Activated CD8-positive, alpha-beta T cell treated with anti-CD3 and anti-CD28 coated beads for 36 hours (primary cell): ENCODE results near the gene WDR3. TPM values are rescaled to one million over a fixed set of nuclear protein-coding genes. Genes with fewer than 3 reads are reported as not detected.

Experiments
- ATAC-seq: fragments of 200-7000 bp; cut with Tn5 transposase; one replicate; pipeline ENCODE4 v1.10.0; 2021; ENCODE audit warnings: mild to moderate bottlenecking, moderate library complexity
- CTCF ChIA-PET: fragments of 350-600 bp; sonication (Branson Sonifier 250); formaldehyde crosslinking; loops from one replicate; lab custom pipeline; 2021; ENCODE audit warnings: antibody characterized with exemption; lab: Charles Lee
- POLR2A ChIA-PET: fragments of 350-600 bp; sonication (Branson Sonifier 250); formaldehyde crosslinking; loops from one replicate; lab custom pipeline; 2021; ENCODE audit warnings: antibody characterized with exemption; lab: Charles Lee
- DNase-seq: peaks from one replicate; pipeline ENCODE4 v3.0.0-alpha.2; 2020
- H3K27ac Mint-ChIP-seq: one replicate; pipeline ENCODE4 v1.8.0; 2021; ENCODE audit warnings: mild to moderate bottlenecking, mixed read lengths
- H3K27me3 Mint-ChIP-seq: one replicate; pipeline ENCODE4 v1.8.0; 2021; ENCODE audit warnings: mixed read lengths
- H3K36me3 Mint-ChIP-seq: one replicate; pipeline ENCODE4 v1.8.0; 2021; ENCODE audit warnings: low read depth, mixed read lengths
- H3K4me1 Mint-ChIP-seq: one replicate; pipeline ENCODE4 v1.8.0; 2021; ENCODE audit warnings: low read depth, mixed read lengths
- H3K4me3 Mint-ChIP-seq: one replicate; pipeline ENCODE4 v1.8.0; 2021; ENCODE audit warnings: mild to moderate bottlenecking, moderate library complexity, mixed read lengths
- H3K9me3 Mint-ChIP-seq: one replicate; pipeline ENCODE4 v1.8.0; 2021; ENCODE audit warnings: mixed read lengths
- intact Hi-C: fragments of 100-400 bp; cut with micrococcal nuclease; formaldehyde crosslinking; loops from one replicate; pipeline ENCODE4 v1.10.0; 2022
- total RNA-seq, 2 experiments: library from RNA; stranded (reverse); gene quantifications; one replicate each; pipeline ENCODE4 v1.2.3, GENCODE V29; 2021
- TF ChIP-seq, protein P1 (sequence below): fragments of 200-600 bp; IDR thresholded peaks from one replicate; pipeline ENCODE4 v1.8.0; 2022; ENCODE audit warnings: antibody characterized with exemption, mild to moderate bottlenecking

Gene WDR3
- total RNA-seq, 2 experiments from 2014 or later = 61.6 to 63.0 TPM

DNA sequence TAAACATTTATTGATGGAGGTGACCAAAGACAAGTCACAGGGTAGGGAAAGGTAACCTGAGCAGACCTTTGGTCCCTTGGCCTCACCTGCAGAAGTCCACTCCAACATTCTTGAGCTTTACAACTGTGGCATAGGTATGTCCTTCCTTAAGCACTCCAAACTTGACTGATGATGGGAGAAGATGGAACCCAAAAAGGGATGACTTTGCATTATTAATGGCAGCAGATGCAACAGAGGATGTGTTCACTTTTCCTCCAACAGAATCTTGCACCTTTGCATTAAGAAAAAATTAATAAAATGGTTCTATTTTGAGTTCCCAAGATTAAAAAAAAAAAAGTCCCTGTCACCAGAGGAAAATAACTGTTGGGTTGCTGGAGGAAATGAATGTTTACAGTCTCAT is 42.2 kb downstream of the WDR3 start:
- Mint-ChIP-seq H3K4me3 (no peak overlapping the region), H3K27me3 (peaks cover 7% of the 10 kb centered on the region), H3K27ac (no peak overlapping the region), H3K36me3 (no peaks in the 10 kb centered on the region), H3K4me1 (no peaks in the 10 kb centered on the region), H3K9me3 (no peaks in the 10 kb centered on the region)
- DNase-seq (no peak), ATAC-seq (no peak)
- intact Hi-C loops = no loop called here
- ChIA-PET CTCF (no interaction called here), POLR2A (no interaction called here)
- TF ChIP-seq, protein P1, sequence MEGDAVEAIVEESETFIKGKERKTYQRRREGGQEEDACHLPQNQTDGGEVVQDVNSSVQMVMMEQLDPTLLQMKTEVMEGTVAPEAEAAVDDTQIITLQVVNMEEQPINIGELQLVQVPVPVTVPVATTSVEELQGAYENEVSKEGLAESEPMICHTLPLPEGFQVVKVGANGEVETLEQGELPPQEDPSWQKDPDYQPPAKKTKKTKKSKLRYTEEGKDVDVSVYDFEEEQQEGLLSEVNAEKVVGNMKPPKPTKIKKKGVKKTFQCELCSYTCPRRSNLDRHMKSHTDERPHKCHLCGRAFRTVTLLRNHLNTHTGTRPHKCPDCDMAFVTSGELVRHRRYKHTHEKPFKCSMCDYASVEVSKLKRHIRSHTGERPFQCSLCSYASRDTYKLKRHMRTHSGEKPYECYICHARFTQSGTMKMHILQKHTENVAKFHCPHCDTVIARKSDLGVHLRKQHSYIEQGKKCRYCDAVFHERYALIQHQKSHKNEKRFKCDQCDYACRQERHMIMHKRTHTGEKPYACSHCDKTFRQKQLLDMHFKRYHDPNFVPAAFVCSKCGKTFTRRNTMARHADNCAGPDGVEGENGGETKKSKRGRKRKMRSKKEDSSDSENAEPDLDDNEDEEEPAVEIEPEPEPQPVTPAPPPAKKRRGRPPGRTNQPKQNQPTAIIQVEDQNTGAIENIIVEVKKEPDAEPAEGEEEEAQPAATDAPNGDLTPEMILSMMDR = no peak

DNA sequence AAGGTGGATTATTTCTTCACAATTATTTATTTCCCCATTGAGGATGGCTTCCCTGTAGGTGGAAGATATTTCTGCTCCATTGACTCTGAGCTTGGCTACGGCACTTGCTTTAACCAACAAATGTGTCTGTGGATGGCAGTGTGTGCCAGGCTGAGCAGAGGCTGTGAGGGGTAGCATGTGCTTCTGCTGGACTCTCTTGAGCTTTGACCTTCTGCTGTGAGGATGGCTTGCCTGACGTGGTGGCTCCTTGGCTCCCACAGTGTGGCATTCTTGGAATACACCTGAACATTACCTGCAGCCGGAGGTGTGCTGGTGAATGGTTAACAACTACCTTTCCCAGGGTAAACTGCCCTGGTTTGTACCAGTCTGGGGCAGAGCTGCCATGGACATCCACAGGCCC is 46.8 kb downstream of the WDR3 start:
- no peak overlapping the region for H3K4me3 Mint-ChIP-seq
- H3K27ac Mint-ChIP-seq = no peak overlapping the region
- ATAC-seq (no peak), DNase-seq (no peak)
- ChIA-PET POLR2A (no interaction called here), CTCF (interaction anchor here (1.0 kb wide), 1 partner anchor 12 kb away, joined by 3 read pairs; no protein-coding TSS in a partner anchor)
- H3K36me3 Mint-ChIP-seq = no peaks in the 10 kb centered on the region
- no peaks in the 10 kb centered on the region for H3K9me3 Mint-ChIP-seq
- TF ChIP-seq, protein P1 = no peak
- peaks cover 7% of the 10 kb centered on the region for H3K27me3 Mint-ChIP-seq
- intact Hi-C loops = no loop called here
- no peaks in the 10 kb centered on the region for H3K4me1 Mint-ChIP-seq

DNA sequence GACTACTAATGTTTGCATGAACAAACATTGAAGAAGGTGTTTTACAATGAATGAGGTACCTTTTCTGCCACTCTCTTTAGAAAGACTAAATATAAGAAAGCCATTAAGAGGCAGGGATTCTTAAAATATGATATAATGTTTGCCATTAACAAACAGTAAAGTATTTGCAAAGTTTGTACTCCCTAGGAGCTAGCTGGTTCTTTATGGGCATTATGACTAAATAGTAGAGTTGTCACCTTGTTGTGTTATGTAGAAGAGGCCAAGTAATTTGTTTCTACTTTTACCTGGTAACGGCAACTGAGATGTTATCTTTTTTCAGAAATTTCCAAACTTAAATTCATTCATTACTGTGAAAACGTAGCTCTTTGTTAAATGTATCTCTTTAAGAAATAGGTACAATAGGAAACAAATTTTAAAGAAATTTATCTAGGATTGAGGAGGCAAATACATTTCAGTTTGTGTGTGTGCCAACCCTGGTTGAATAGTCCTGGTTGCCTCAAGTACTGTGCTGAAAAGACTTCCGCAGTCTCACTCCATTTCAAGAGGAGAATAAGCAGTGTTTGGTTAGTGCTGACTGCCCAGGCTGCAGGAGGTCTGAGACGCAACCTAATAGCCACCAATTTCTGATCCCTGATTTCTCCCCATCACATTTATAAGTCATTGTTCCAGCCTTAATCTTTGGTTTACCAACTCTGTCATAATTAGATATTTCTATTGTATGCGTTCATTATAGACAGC is 52.1 kb downstream of the WDR3 start:
- no peaks in the 10 kb centered on the region for H3K36me3 Mint-ChIP-seq
- no peaks in the 10 kb centered on the region for H3K9me3 Mint-ChIP-seq
- H3K4me3 Mint-ChIP-seq = no peak overlapping the region
- TF ChIP-seq, protein P1 = no peak
- no peak overlapping the region for H3K27ac Mint-ChIP-seq
- CTCF ChIA-PET = no interaction called here
- intact Hi-C loops = no loop called here
- H3K27me3 Mint-ChIP-seq = peaks cover 7% of the 10 kb centered on the region
- DNase-seq (no peak), ATAC-seq (no peak)
- POLR2A ChIA-PET = interaction anchor here (0.6 kb wide), 1 partner anchor 28 kb away, joined by 3 read pairs; no protein-coding TSS in a partner anchor
- H3K4me1 Mint-ChIP-seq = no peaks in the 10 kb centered on the region

DNA sequence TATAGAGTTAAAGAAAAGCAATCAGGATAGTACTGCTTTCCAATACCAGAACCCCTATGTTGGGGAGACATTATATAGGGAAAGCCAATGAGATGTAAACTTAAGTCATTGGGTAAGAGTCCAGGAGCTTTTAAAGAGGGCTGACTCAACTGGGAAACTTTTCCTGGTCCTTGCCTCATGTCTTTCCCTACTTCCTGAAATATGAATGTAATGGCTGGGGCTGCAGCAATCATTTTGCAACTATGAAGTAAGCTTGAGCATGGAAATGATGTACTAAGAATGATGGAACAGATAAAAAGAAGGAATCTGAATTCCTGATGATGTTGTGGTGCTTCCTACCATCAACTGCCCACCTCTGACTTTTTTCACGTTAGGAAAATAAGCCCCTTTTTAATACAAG is 55.7 kb downstream of the WDR3 start:
- CTCF ChIA-PET = no interaction called here
- intact Hi-C loops = no loop called here
- H3K9me3 Mint-ChIP-seq = no peaks in the 10 kb centered on the region
- no peak for DNase-seq
- POLR2A ChIA-PET = no interaction called here
- no peaks in the 10 kb centered on the region for H3K4me1 Mint-ChIP-seq
- H3K27me3 Mint-ChIP-seq = peaks cover 10% of the 10 kb centered on the region
- TF ChIP-seq, protein P1 = no peak
- H3K36me3 Mint-ChIP-seq = no peaks in the 10 kb centered on the region
- H3K4me3 Mint-ChIP-seq = no peak overlapping the region
- no peak for ATAC-seq
- H3K27ac Mint-ChIP-seq = no peak overlapping the region

DNA sequence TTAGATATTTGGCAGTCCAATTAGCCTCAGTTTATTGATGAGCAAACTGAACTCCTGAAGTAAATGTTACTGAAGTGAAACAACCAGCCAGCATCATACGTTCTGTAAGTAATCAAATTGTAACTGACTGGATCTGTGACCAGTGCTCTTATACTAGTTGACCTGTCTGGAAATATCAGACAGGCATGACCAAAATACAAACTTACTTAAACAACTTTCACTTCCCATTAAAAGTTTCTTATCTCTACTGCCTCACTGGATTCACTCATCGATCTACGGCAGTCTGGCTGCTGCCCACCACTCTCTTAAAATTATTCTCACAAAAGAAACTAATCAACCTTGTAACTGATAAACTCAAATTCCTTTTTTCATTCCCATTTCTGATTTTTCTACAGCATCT is 56.4 kb downstream of the WDR3 start:
- no peak overlapping the region for H3K27ac Mint-ChIP-seq
- TF ChIP-seq, protein P1 = no peak
- intact Hi-C loops = no loop called here
- H3K36me3 Mint-ChIP-seq = no peaks in the 10 kb centered on the region
- H3K4me1 Mint-ChIP-seq = no peaks in the 10 kb centered on the region
- CTCF ChIA-PET = no interaction called here
- POLR2A ChIA-PET = no interaction called here
- ATAC-seq (no peak), DNase-seq (no peak)
- H3K27me3 Mint-ChIP-seq = peaks cover 10% of the 10 kb centered on the region
- H3K4me3 Mint-ChIP-seq = no peak overlapping the region
- H3K9me3 Mint-ChIP-seq = no peaks in the 10 kb centered on the region
